KMS-11 (cell line): ENCODE data around the gene KCTD3.

Experiments used
- H2AFZ ChIP-seq: fragments of 200-600 bp; sonication (generic); 2 replicates; pipeline ENCODE4 v1.6.1; 2016; ENCODE audit warnings: antibody characterized with exemption, mixed run types, low read depth
- H3K27ac ChIP-seq: fragments of 200-600 bp; sonication (generic); 2 replicates; pipeline ENCODE4 v1.6.1; 2016; ENCODE audit warnings: mild to moderate bottlenecking, mixed run types
- H3K27me3 ChIP-seq: fragments of 200-600 bp; sonication (generic); 2 replicates; pipeline ENCODE4 v1.6.1; 2017; ENCODE audit warnings: mild to moderate bottlenecking, low read depth, mixed run types, moderate library complexity; ENCODE audit not compliant: insufficient read depth
- H3K36me3 ChIP-seq: fragments of 200-600 bp; sonication (generic); 2 replicates; pipeline ENCODE4 v1.6.1; 2017; ENCODE audit warnings: mild to moderate bottlenecking, mixed run types; ENCODE audit not compliant: insufficient read depth
- H3K4me1 ChIP-seq: fragments of 200-600 bp; sonication (generic); 2 replicates; pipeline ENCODE4 v1.6.1; 2016; ENCODE audit warnings: mild to moderate bottlenecking, low read depth, mixed run types; ENCODE audit not compliant: poor library complexity, severe bottlenecking
- H3K4me2 ChIP-seq: fragments of 200-600 bp; sonication (generic); 2 replicates; pipeline ENCODE4 v1.7.0; 2016; ENCODE audit warnings: mild to moderate bottlenecking, mixed run types
- H3K4me3 ChIP-seq: fragments of 200-600 bp; sonication (generic); IDR thresholded peaks from 2 replicates; pipeline ENCODE4 v1.6.1; 2017; ENCODE audit warnings: low read depth, low read length, mixed read lengths; ENCODE audit not compliant: insufficient read depth
- H3K79me2 ChIP-seq: fragments of 200-600 bp; sonication (generic); 2 replicates; pipeline ENCODE4 v1.6.1; 2016; ENCODE audit warnings: low read depth, mixed run types; ENCODE audit not compliant: insufficient read depth
- H3K9ac ChIP-seq: fragments of 200-600 bp; sonication (generic); 2 replicates; pipeline ENCODE4 v1.6.1; 2016; ENCODE audit warnings: mild to moderate bottlenecking, mixed run types
- H4K20me1 ChIP-seq: fragments of 200-600 bp; sonication (generic); 2 replicates; pipeline ENCODE4 v1.6.1; 2016; ENCODE audit warnings: mild to moderate bottlenecking, mixed run types; ENCODE audit not compliant: insufficient read depth
- CTCF ChIP-seq: fragments of 200-600 bp; sonication (generic); conservative IDR thresholded peaks from 2 replicates; pipeline ENCODE4 v1.6.1; 2017; ENCODE audit warnings: low read depth, mild to moderate bottlenecking, antibody characterized with exemption, low read length, moderate library complexity, mixed read lengths

The KCTD3 gene

GRCh38 chr1:215647738-215648137 lies 80.6 kb downstream of the KCTD3 start:
- Histone ChIP-seq H3K4me3 (no peak overlapping the region), H3K27me3 (no peaks in the 10 kb centered on the region), H3K36me3 (no peaks in the 10 kb centered on the region), H3K9ac (no peak overlapping the region), H4K20me1 (no peaks in the 10 kb centered on the region), H3K27ac (no peak overlapping the region), H3K79me2 (no peaks in the 10 kb centered on the region), H3K4me1 (no peaks in the 10 kb centered on the region), H2AFZ (no peak overlapping the region), H3K4me2 (no peak overlapping the region)
- no peak for TF ChIP-seq CTCF

DNA sequence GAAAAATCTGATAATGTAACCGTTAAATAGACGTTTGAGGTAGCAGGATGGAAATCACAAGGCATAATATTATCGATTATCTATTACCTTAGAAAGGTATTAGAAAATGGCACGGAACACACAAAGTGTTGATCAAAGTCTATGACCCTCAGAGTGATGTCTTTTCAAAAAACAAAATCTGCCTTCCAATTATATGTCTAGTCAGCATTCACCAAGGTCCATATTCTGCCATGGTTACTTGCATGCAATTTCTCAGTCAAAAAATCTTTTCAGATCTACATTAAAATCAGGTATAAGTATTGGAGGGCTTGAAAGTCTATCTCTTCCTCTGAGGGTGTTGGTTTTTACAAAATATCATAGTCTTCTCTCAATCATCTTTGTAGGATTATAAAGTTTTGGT lies 81.9 kb downstream of the KCTD3 start:
- H3K27ac ChIP-seq: no peak overlapping the region
- no peak overlapping the region for H3K4me2 ChIP-seq
- no peaks in the 10 kb centered on the region for H4K20me1 ChIP-seq
- H3K27me3 ChIP-seq: no peaks in the 10 kb centered on the region
- no peaks in the 10 kb centered on the region for H3K36me3 ChIP-seq
- no peak for TF ChIP-seq CTCF
- H3K9ac ChIP-seq: no peak overlapping the region
- no peaks in the 10 kb centered on the region for H3K79me2 ChIP-seq
- no peaks in the 10 kb centered on the region for H3K4me1 ChIP-seq
- no peak overlapping the region for H3K4me3 ChIP-seq
- no peak overlapping the region for H2AFZ ChIP-seq

GRCh38 chr1:215650446-215651149 lies 83.5 kb downstream of the KCTD3 start:
- Histone ChIP-seq H2AFZ (no peak overlapping the region), H3K27ac (no peak overlapping the region), H3K27me3 (no peaks in the 10 kb centered on the region), H3K9ac (no peak overlapping the region), H3K4me2 (no peak overlapping the region), H4K20me1 (no peaks in the 10 kb centered on the region), H3K4me3 (no peak overlapping the region), H3K4me1 (no peaks in the 10 kb centered on the region), H3K79me2 (no peaks in the 10 kb centered on the region), H3K36me3 (no peaks in the 10 kb centered on the region)
- no peak for TF ChIP-seq CTCF

GRCh38 chr1:215651867-215652266 lies 84.8 kb downstream of the KCTD3 start:
- no peak overlapping the region for H3K9ac ChIP-seq
- no peak overlapping the region for H3K27ac ChIP-seq
- no peak overlapping the region for H3K4me2 ChIP-seq
- H3K4me1 ChIP-seq: no peaks in the 10 kb centered on the region
- no peak overlapping the region for H2AFZ ChIP-seq
- H3K27me3 ChIP-seq: no peaks in the 10 kb centered on the region
- no peak for TF ChIP-seq CTCF
- no peaks in the 10 kb centered on the region for H4K20me1 ChIP-seq
- H3K36me3 ChIP-seq: no peaks in the 10 kb centered on the region
- no peaks in the 10 kb centered on the region for H3K79me2 ChIP-seq
- no peak overlapping the region for H3K4me3 ChIP-seq
